Keratinocyte (primary cell): ENCODE data around the gene TTC21B. TPM values are rescaled to one million over a fixed set of nuclear protein-coding genes. Genes with fewer than 3 reads are reported as not detected.

Source experiments
- DNase-seq: peaks from one replicate; pipeline ENCODE4 v3.0.0-alpha.2; 2011; ENCODE audit warnings: low read depth, missing footprints, low spot score
- FAIRE-seq: peaks from 2 replicates; lab custom pipeline; 2011; peaks lifted over from hg19 to GRCh38; lab: Jason Lieb, UNC
- H2AFZ ChIP-seq: 2 replicates; pipeline ENCODE4 v1.6.0; 2012; ENCODE audit warnings: low read length, control low read depth, inconsistent platforms; ENCODE audit not compliant: control insufficient read depth
- H3K27ac ChIP-seq: 2 replicates; pipeline ENCODE4 v1.5.1; 2011; ENCODE audit warnings: low read length; ENCODE audit not compliant: control insufficient read depth, insufficient read depth
- H3K27me3 ChIP-seq: 3 replicates; pipeline ENCODE4 v1.6.0; 2011; ENCODE audit warnings: low read length; ENCODE audit not compliant: control insufficient read depth, insufficient read depth; ENCODE audit errors: extremely low read depth
- H3K36me3 ChIP-seq, 2 experiments: 2 replicates in 1 of 2; 3 replicates in 1 of 2; pipeline ENCODE4 v1.5.1; 2011; ENCODE audit warnings: low read length in 2 of 2, mild to moderate bottlenecking in 1 of 2; ENCODE audit not compliant: control insufficient read depth in 2 of 2, insufficient read depth in 2 of 2; ENCODE audit errors: extremely low read depth in 1 of 2
- H3K4me1 ChIP-seq: 3 replicates; pipeline ENCODE4 v1.5.1; 2011; ENCODE audit warnings: low read length; ENCODE audit not compliant: control insufficient read depth, insufficient read depth; ENCODE audit errors: extremely low read depth
- H3K4me2 ChIP-seq: 3 replicates; pipeline ENCODE4 v1.6.0; 2011; ENCODE audit warnings: low read depth, low read length; ENCODE audit not compliant: control insufficient read depth, insufficient read depth; ENCODE audit errors: extremely low read depth
- H3K4me3 ChIP-seq, 3 experiments: fragments of 200-600 bp in 1 of 3; sonication (generic) in 1 of 3; 2 replicates in 2 of 3; 3 replicates in 1 of 3; pipeline ENCODE4 v1.5.1; 2011 to 2016; ENCODE audit warnings: low read length in 3 of 3, mild to moderate bottlenecking in 3 of 3, control low read depth in 2 of 3, inconsistent platforms in 1 of 3, low read depth in 1 of 3, mixed read lengths in 1 of 3, mixed run types in 1 of 3, moderate library complexity in 1 of 3; ENCODE audit not compliant: control insufficient read depth in 2 of 3, insufficient read depth in 2 of 3; ENCODE audit errors: extremely low read depth in 1 of 3
- H3K79me2 ChIP-seq: 2 replicates; pipeline ENCODE4 v1.6.0; 2012; ENCODE audit warnings: low read length; ENCODE audit not compliant: control insufficient read depth, insufficient read depth
- H3K9ac ChIP-seq: 3 replicates; pipeline ENCODE4 v1.6.0; 2011; ENCODE audit warnings: low read length; ENCODE audit not compliant: control insufficient read depth, insufficient read depth; ENCODE audit errors: extremely low read depth
- H3K9me1 ChIP-seq: 3 replicates; pipeline ENCODE4 v1.6.0; 2011; ENCODE audit warnings: low read length; ENCODE audit not compliant: control insufficient read depth, insufficient read depth; ENCODE audit errors: extremely low read depth
- H3K9me3 ChIP-seq: 2 replicates; pipeline ENCODE4 v1.5.1; 2012; ENCODE audit warnings: low read depth, low read length; ENCODE audit not compliant: control insufficient read depth
- H4K20me1 ChIP-seq: 3 replicates; pipeline ENCODE4 v1.6.0; 2011; ENCODE audit warnings: low read length; ENCODE audit not compliant: control insufficient read depth, insufficient read depth; ENCODE audit errors: extremely low read depth
- CTCF ChIP-seq, 3 experiments: IDR thresholded peaks in 1 of 3; conservative IDR thresholded peaks in 1 of 3; optimal IDR thresholded peaks in 1 of 3; 2 replicates in 2 of 3; 3 replicates in 1 of 3; pipeline versions ENCODE3 to v1.5.1; 2011; ENCODE audit warnings: low read length in 3 of 3, mild to moderate bottlenecking in 3 of 3, moderate library complexity in 2 of 3, control low read depth in 1 of 3, inconsistent platforms in 1 of 3; ENCODE audit not compliant: insufficient read depth in 2 of 3; ENCODE audit errors: extremely low read depth in 1 of 3
- EZH2 ChIP-seq: IDR thresholded peaks from one replicate; pipeline ENCODE4 v1.6.1; 2012; ENCODE audit warnings: inconsistent platforms, mild to moderate bottlenecking, low read length, moderate library complexity
- dilution Hi-C: fragments of 300-500 bp; cut with MboI; formaldehyde crosslinking; loops from one replicate; pipeline ENCODE4 v1.7.0; 2020; ENCODE audit warnings: low sequenced_read_pairs; ENCODE audit not compliant: extremely low pct_ligation_motif_present
- polyA plus RNA-seq, 5 experiments: library from polyadenylated mRNA; depleted of rRNA in 3 of 5; stranded (reverse) in 3 of 5; stranded (forward) in 1 of 5; unstranded in 1 of 5; fragments of >200 nt; gene quantifications; 1 replicate in 1 of 5; 2 replicates in 3 of 5; 3 replicates in 1 of 5; pipeline versions ENCODE4 v1.2.1 to v1.2.3, GENCODE V29; 2011 to 2012; ENCODE audit warnings: missing spikeins in 2 of 5, low read depth in 1 of 5, low replicate concordance in 1 of 5

TTC21B gene
- polyA plus RNA-seq, 1 donor (not counting 4 experiments of a cell fraction or from before 2014, with no cell fraction given) = 8.0 TPM

GRCh38 chr2:165953306-165953654 lies 296 bp downstream of the TTC21B start:
- Histone ChIP-seq H3K9me1 (no peaks in the 10 kb centered on the region), H3K4me3 (peak overlapping the region; percentile 65 to 89 (median 78)), H3K9me3 (no peaks in the 10 kb centered on the region), H3K4me1 (peaks cover 16% of the 10 kb centered on the region), H4K20me1 (no peaks in the 10 kb centered on the region), H3K4me2 (peak overlapping the region; percentile 67), H3K27ac (peak overlapping the region; percentile 86), H3K9ac (peak overlapping the region; percentile 87), H3K36me3 (no peaks in the 10 kb centered on the region), H3K27me3 (no peaks in the 10 kb centered on the region), H3K79me2 (peaks cover 16% of the 10 kb centered on the region), H2AFZ (peak overlapping the region; percentile 78)
- no peak for DNase-seq
- no peak for FAIRE-seq
- TF ChIP-seq CTCF (optimal IDR thresholded peaks at IDR 0.05 in 1 of 3, IDR thresholded peaks at IDR 0.05 in 1 of 3, conservative IDR thresholded peaks at IDR 0.05 in 1 of 3; ENCODE audit: extremely low read depth in 1 of 3, insufficient read depth in 2 of 3, low read length in 3 of 3) (no peak), EZH2 (no peak)
- dilution Hi-C loops = no loop called here

GRCh38 chr2:165952741-165953211 lies 800 bp downstream of the TTC21B start:
- no peaks in the 10 kb centered on the region for H3K9me3 ChIP-seq
- H3K79me2 ChIP-seq = peaks cover 16% of the 10 kb centered on the region
- H3K4me1 ChIP-seq = peaks cover 16% of the 10 kb centered on the region
- peak overlapping the region; percentile 65 to 89 (median 78) for H3K4me3 ChIP-seq
- no peaks in the 10 kb centered on the region for H3K9me1 ChIP-seq
- H3K27me3 ChIP-seq = no peaks in the 10 kb centered on the region
- no peak for DNase-seq
- no peak for TF ChIP-seq EZH2
- no peak for TF ChIP-seq CTCF (optimal IDR thresholded peaks at IDR 0.05 in 1 of 3, IDR thresholded peaks at IDR 0.05 in 1 of 3, conservative IDR thresholded peaks at IDR 0.05 in 1 of 3; ENCODE audit: extremely low read depth in 1 of 3, insufficient read depth in 2 of 3, low read length in 3 of 3)
- dilution Hi-C loops = no loop called here
- H3K27ac ChIP-seq = peak overlapping the region; percentile 86
- no peaks in the 10 kb centered on the region for H4K20me1 ChIP-seq
- peak overlapping the region; percentile 87 for H3K9ac ChIP-seq
- no peak for FAIRE-seq
- peak overlapping the region; percentile 78 for H2AFZ ChIP-seq
- no peaks in the 10 kb centered on the region for H3K36me3 ChIP-seq
- H3K4me2 ChIP-seq = peak overlapping the region; percentile 67
